ENCODE results near the gene PPP6R3. TPM values are rescaled to one million over a fixed set of nuclear protein-coding genes. Genes with fewer than 3 reads are reported as not detected.

Gene PPP6R3
- total RNA-seq, 4 donors from 2014 or later: 104 to 169 (median 118) TPM

- TF ChIP-seq CTCF (IDR thresholded peaks at IDR 0.05; ENCODE audit: low read depth): no peak
Measured at GRCh38 chr11:68531129-68531693, 70.7 kb downstream of the PPP6R3 start.

GRCh38 chr11:68532727-68533369 lies 72.3 kb downstream of the PPP6R3 start:
- no peak for TF ChIP-seq CTCF (IDR thresholded peaks at IDR 0.05; ENCODE audit: low read depth)

GRCh38 chr11:68533945-68534344 lies 73.4 kb downstream of the PPP6R3 start:
- no peak for TF ChIP-seq CTCF (IDR thresholded peaks at IDR 0.05; ENCODE audit: low read depth)

GRCh38 chr11:68535098-68535497 lies 74.5 kb downstream of the PPP6R3 start:
- no peak for TF ChIP-seq CTCF (IDR thresholded peaks at IDR 0.05; ENCODE audit: low read depth)

GRCh38 chr11:68536706-68537105 lies 76.2 kb downstream of the PPP6R3 start:
- TF ChIP-seq CTCF (IDR thresholded peaks at IDR 0.05; ENCODE audit: low read depth): no peak

GRCh38 chr11:68538025-68538424 lies 77.5 kb downstream of the PPP6R3 start:
- TF ChIP-seq CTCF (IDR thresholded peaks at IDR 0.05; ENCODE audit: low read depth): no peak

- no peak for TF ChIP-seq CTCF (IDR thresholded peaks at IDR 0.05; ENCODE audit: low read depth)
Measured at GRCh38 chr11:68539395-68539794, 78.8 kb downstream of the PPP6R3 start.
